Esophagus muscularis mucosa (tissue), 3 donors: Measurements from ENCODE around the gene TNN.

ENCODE experiments used
- CTCF ChIP-seq, 3 experiments: fragments of 200-600 bp in 2 of 3; fragments of 450-650 bp in 1 of 3; sonication (generic) in 2 of 3; IDR thresholded peaks; one replicate each; pipeline ENCODE4 v1.5.1; 2017 to 2019; ENCODE audit warnings: antibody characterized with exemption in 3 of 3, mild to moderate bottlenecking in 2 of 3, moderate library complexity in 1 of 3
- POLR2A ChIP-seq: fragments of 450-650 bp; IDR thresholded peaks from one replicate; pipeline ENCODE4 v1.6.1; 2017; ENCODE audit warnings: antibody characterized with exemption, moderate library complexity, mild to moderate bottlenecking, low read depth

- TF ChIP-seq CTCF (IDR thresholded peaks at IDR 0.05) (no peak), POLR2A (no peak)
Observed at GRCh38 chr1:175167861-175168260, 100.2 kb downstream of the TNN start.
